Lower leg skin (tissue), 3 donors: ENCODE data around the gene CRYBG2.

ENCODE experiments used
- POLR2A ChIP-seq, 2 donors: fragments of 450-650 bp; IDR thresholded peaks; one replicate each; pipeline ENCODE4 v1.6.1; 2016 to 2017; ENCODE audit warnings: antibody characterized with exemption in 2 of 2, mild to moderate bottlenecking in 1 of 2, moderate library complexity in 1 of 2
- TF ChIP-seq, protein P1 (sequence below), 3 donors: fragments of 450-650 bp; IDR thresholded peaks; one replicate each; pipeline ENCODE4 v1.5.1; 2016; ENCODE audit warnings: antibody characterized with exemption in 3 of 3, mild to moderate bottlenecking in 3 of 3, moderate library complexity in 2 of 3

DNA sequence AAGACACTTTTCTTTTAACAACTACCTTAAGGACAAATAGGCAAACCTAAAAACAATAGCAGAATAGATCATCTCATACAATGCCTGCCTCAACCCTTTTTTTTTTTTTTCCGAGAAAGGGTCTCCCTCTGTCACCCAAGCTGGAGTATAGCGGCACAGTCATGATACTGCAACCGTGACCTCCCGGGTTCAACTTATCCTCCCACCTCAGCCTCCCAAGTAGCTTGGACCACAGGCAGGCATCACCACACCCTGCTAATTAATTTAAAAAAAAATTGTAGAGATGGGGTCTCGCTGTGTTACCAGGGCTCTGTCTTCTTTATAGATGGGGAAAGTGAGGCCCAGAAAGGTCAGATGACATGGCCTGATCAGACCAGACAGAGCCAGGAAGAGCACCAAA, 66.1 kb downstream of the CRYBG2 start:
- TF ChIP-seq POLR2A (IDR thresholded peaks at IDR 0.05), result no peak
- TF ChIP-seq, protein P1, sequence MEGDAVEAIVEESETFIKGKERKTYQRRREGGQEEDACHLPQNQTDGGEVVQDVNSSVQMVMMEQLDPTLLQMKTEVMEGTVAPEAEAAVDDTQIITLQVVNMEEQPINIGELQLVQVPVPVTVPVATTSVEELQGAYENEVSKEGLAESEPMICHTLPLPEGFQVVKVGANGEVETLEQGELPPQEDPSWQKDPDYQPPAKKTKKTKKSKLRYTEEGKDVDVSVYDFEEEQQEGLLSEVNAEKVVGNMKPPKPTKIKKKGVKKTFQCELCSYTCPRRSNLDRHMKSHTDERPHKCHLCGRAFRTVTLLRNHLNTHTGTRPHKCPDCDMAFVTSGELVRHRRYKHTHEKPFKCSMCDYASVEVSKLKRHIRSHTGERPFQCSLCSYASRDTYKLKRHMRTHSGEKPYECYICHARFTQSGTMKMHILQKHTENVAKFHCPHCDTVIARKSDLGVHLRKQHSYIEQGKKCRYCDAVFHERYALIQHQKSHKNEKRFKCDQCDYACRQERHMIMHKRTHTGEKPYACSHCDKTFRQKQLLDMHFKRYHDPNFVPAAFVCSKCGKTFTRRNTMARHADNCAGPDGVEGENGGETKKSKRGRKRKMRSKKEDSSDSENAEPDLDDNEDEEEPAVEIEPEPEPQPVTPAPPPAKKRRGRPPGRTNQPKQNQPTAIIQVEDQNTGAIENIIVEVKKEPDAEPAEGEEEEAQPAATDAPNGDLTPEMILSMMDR (IDR thresholded peaks at IDR 0.05), result no peak
